ENCODE measurements around the gene OR7G2. TPM values are rescaled to one million over a fixed set of nuclear protein-coding genes. Genes with fewer than 3 reads are reported as not detected.
"Not testable (repeated sequence)": the region's sequence is repeated elsewhere in the genome, so short reads cannot be mapped to it uniquely, and the experiment has no call there.

The OR7G2 gene
- total and polyA plus RNA-seq, 5 donors: not detected

GRCh38 chr19:9054207-9054606 lies 53.1 kb downstream of the OR7G2 start:
- ATAC-seq (no peak), DNase-seq (no peak)
- intact Hi-C loops (cut with DNase I): no loop called here
- Histone ChIP-seq H3K4me3 (ENCODE audit: low read length) (no peak overlapping the region), H3K4me1 (ENCODE audit: control insufficient read depth, insufficient read depth, low read length) (no peaks in the 10 kb centered on the region), H3K27me3 (ENCODE audit: control insufficient read depth, insufficient read depth) (no peaks in the 10 kb centered on the region), H3K9me3 (ENCODE audit: control insufficient read depth, low read length) (no peaks in the 10 kb centered on the region), H3K27ac (ENCODE audit: low read length) (no peak overlapping the region)
- 85% methylated on average over 8 of the region's 8 CpGs for WGBS

GRCh38 chr19:9053674-9054073 lies 53.6 kb downstream of the OR7G2 start:
- H3K27me3 ChIP-seq (ENCODE audit: control insufficient read depth, insufficient read depth); intact Hi-C loops (cut with DNase I); DNase-seq; H3K4me1 ChIP-seq (ENCODE audit: control insufficient read depth, insufficient read depth, low read length); H3K4me3 ChIP-seq (ENCODE audit: low read length); H3K27ac ChIP-seq (ENCODE audit: low read length); H3K9me3 ChIP-seq (ENCODE audit: control insufficient read depth, low read length); ATAC-seq: not testable (repeated sequence)
- 96% methylated on average over 6 of the region's 6 CpGs for WGBS

DNA sequence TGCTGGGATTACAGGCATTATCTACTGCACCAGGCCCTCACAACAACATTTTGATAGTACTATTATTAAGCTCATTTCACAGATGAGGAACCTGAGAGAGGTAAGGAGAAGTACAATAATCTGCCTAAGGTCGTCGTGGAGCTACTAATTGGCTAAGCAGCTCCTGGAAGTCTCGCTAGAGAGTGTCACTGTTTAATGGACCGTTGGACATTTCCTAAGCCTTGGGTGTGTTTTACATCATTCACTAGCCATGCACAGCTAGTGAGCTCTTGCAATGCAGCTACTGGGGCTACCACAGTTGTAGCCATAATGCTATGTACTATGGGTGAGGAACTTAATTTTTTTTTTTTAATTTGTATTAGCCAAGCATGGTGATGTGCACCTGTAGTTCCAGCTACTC lies 54.4 kb downstream of the OR7G2 start:
- intact Hi-C loops (cut with DNase I): no loop called here
- Histone ChIP-seq H3K4me3 (ENCODE audit: low read length) (no peak overlapping the region), H3K9me3 (ENCODE audit: control insufficient read depth, low read length) (no peaks in the 10 kb centered on the region), H3K27me3 (ENCODE audit: control insufficient read depth, insufficient read depth) (no peaks in the 10 kb centered on the region), H3K4me1 (ENCODE audit: control insufficient read depth, insufficient read depth, low read length) (no peaks in the 10 kb centered on the region), H3K27ac (ENCODE audit: low read length) (no peak overlapping the region)
- ATAC-seq: no peak
- WGBS: 82% methylated on average over 4 of the region's 4 CpGs
- DNase-seq: no peak

Other genes with a start within 250 kb of the OR7G2 start
- gene MUC16, start 97.1 kb downstream of the OR7G2 start, total RNA-seq: under 1 TPM in 3 of 4 donors, not detected in 1; 0.24 to 0.37 (median 0.25) TPM
- gene MUC16, start 97.1 kb downstream of the OR7G2 start, polyA plus RNA-seq: not detected
- gene OR1M1, start 20.4 kb downstream of the OR7G2 start, total RNA-seq: not detected
- not detected for gene OR1M1, start 20.4 kb downstream of the OR7G2 start, polyA plus RNA-seq
- not detected for gene OR7G1, start 8.3 kb upstream of the OR7G2 start, total RNA-seq
- gene OR7G1, start 8.3 kb upstream of the OR7G2 start, polyA plus RNA-seq: not detected
- not detected for gene OR7G3, start 19.5 kb upstream of the OR7G2 start, total RNA-seq
- gene OR7G3, start 19.5 kb upstream of the OR7G2 start, polyA plus RNA-seq: not detected
- 10 to 100 TPM; 12.7 to 17.6 (median 14.8) TPM for gene ZNF317, start 32.9 kb upstream of the OR7G2 start, total RNA-seq
- gene ZNF317, start 32.9 kb upstream of the OR7G2 start, polyA plus RNA-seq: 14.8 TPM
- under 1 TPM in 3 of 4 donors, not detected in 1; 0.09 to 0.44 (median 0.11) TPM for gene OR7D2, start 71.5 kb upstream of the OR7G2 start, total RNA-seq
- not detected for gene OR7D2, start 71.5 kb upstream of the OR7G2 start, polyA plus RNA-seq
- not detected for gene OR7D4, start 112.1 kb upstream of the OR7G2 start, total RNA-seq
- gene OR7D4, start 112.1 kb upstream of the OR7G2 start, polyA plus RNA-seq: not detected
- not detected for gene OR7E24, start 143.5 kb upstream of the OR7G2 start, total RNA-seq
- gene OR7E24, start 143.5 kb upstream of the OR7G2 start, polyA plus RNA-seq: not detected
- 1 to 10 TPM; 2.9 to 5.8 (median 5.3) TPM for gene ZNF699, start 202.4 kb upstream of the OR7G2 start, total RNA-seq
- 1.2 TPM for gene ZNF699, start 202.4 kb upstream of the OR7G2 start, polyA plus RNA-seq
- 10 to 100 TPM; 13.9 to 21.7 (median 19.9) TPM for gene ZNF559, start 216.7 kb upstream of the OR7G2 start, total RNA-seq
- 19.4 TPM for gene ZNF559, start 216.7 kb upstream of the OR7G2 start, polyA plus RNA-seq

All from right cardiac atrium (tissue), 5 donors.